ENCODE data around the gene CLSTN3. TPM values are rescaled to one million over a fixed set of nuclear protein-coding genes. Genes with fewer than 3 reads are reported as not detected.

Gene CLSTN3
- total RNA-seq, 1 experiment from 2014 or later: 24.7 TPM

- peaks cover 9% of the 10 kb centered on the region for H3K4me1 Mint-ChIP-seq
- DNase-seq (ENCODE audit: low spot score): no peak
- H3K27me3 Mint-ChIP-seq (ENCODE audit: low read depth): peaks cover 5% of the 10 kb centered on the region; the same call in 1 of the 2 replicates
- no peak overlapping the region for H3K4me3 Mint-ChIP-seq
- H3K27ac Mint-ChIP-seq: no peak overlapping the region
- CTCF ChIA-PET: interaction anchor here (1.0 to 1.8 kb wide), 2 partner anchors 8 to 9 kb away, joined by 3 to 6 read pairs; no protein-coding TSS in a partner anchor
- POLR2A ChIA-PET: no interaction called here
- no peaks in the 10 kb centered on the region for H3K9me3 Mint-ChIP-seq
- TF ChIP-seq ARID4B (CRISPR knock-in tag; IDR thresholded peaks at IDR 0.05; ENCODE audit: borderline replicate concordance): no peak
- no peak for TF ChIP-seq ZNF671 (CRISPR knock-in tag; IDR thresholded peaks at IDR 0.05)
- no peak for TF ChIP-seq SP1 (CRISPR knock-in tag; conservative IDR thresholded peaks at IDR 0.05)
- TF ChIP-seq OVOL2 (CRISPR knock-in tag; IDR thresholded peaks at IDR 0.05; ENCODE audit: borderline replicate concordance): no peak
- TF ChIP-seq PREB (CRISPR knock-in tag; IDR thresholded peaks at IDR 0.05; ENCODE audit: borderline replicate concordance): no peak
- no peak for TF ChIP-seq HMGXB4 (CRISPR knock-in tag; IDR thresholded peaks at IDR 0.05)
- TF ChIP-seq MLX (CRISPR knock-in tag; IDR thresholded peaks at IDR 0.05): no peak
- TF ChIP-seq HMGA2 (CRISPR knock-in tag; IDR thresholded peaks at IDR 0.05): no peak
- TF ChIP-seq IRF1 (CRISPR knock-in tag; IDR thresholded peaks at IDR 0.05): no peak
- no peak for TF ChIP-seq ZNF416 (CRISPR knock-in tag; IDR thresholded peaks at IDR 0.05)
- TF ChIP-seq ZNF121 (CRISPR knock-in tag; IDR thresholded peaks at IDR 0.05): no peak
- TF ChIP-seq FOXP4 (CRISPR knock-in tag; IDR thresholded peaks at IDR 0.05): no peak
- TF ChIP-seq NR2C2 (CRISPR knock-in tag; IDR thresholded peaks at IDR 0.05): no peak
- no peak for TF ChIP-seq ZNF512 (CRISPR knock-in tag; IDR thresholded peaks at IDR 0.05; ENCODE audit: borderline replicate concordance)
- no peak for TF ChIP-seq ESRRA (CRISPR knock-in tag; IDR thresholded peaks at IDR 0.05; ENCODE audit: borderline replicate concordance)
- no peaks in the 10 kb centered on the region for H3K36me3 Mint-ChIP-seq
- ATAC-seq: no peak
Measured at GRCh38 chr12:7121324-7121723, 8.8 kb upstream of the CLSTN3 start.
